SU-DHL-6 (cell line): ENCODE data around the gene DDX41.

ENCODE experiments used
- CTCF ChIP-seq: fragments of 200-600 bp; sonication (generic); IDR thresholded peaks from one replicate; pipeline ENCODE4 v1.5.1; 2017; ENCODE audit warnings: antibody characterized with exemption, mild to moderate bottlenecking, low read length, moderate library complexity; ENCODE audit not compliant: insufficient read depth, poor library complexity, severe bottlenecking
- EZH2phosphoT487 ChIP-seq: fragments of 200-600 bp; sonication (generic), shearing (Covaris generic); conservative IDR thresholded peaks from 2 replicates; pipeline ENCODE4 v1.6.1; 2018; ENCODE audit warnings: mild to moderate bottlenecking, antibody characterized with exemption, low read length, moderate library complexity, mixed read lengths

- no peak for TF ChIP-seq CTCF
- TF ChIP-seq EZH2phosphoT487 = no peak
Observed at GRCh38 chr5:177547736-177548135, 31.0 kb upstream of the DDX41 start.
